Osteocyte (in vitro differentiated cells): Measurements from ENCODE around the gene PDE4B. TPM values are rescaled to one million over a fixed set of nuclear protein-coding genes. Genes with fewer than 3 reads are reported as not detected.

ENCODE experiments used
- DNase-seq: peaks from one replicate; pipeline ENCODE4 v3.0.0; 2021; ENCODE audit warnings: mixed read lengths; ENCODE audit not compliant: unreplicated experiment; ENCODE audit errors: extremely low spot score
- H3K27ac Mint-ChIP-seq: one replicate; pipeline ENCODE4 v1.8.0; 2021; ENCODE audit warnings: mild to moderate bottlenecking, mixed read lengths; ENCODE audit not compliant: unreplicated experiment
- H3K27me3 Mint-ChIP-seq: one replicate; pipeline ENCODE4 v1.8.0; 2021; ENCODE audit warnings: mixed read lengths; ENCODE audit not compliant: unreplicated experiment
- H3K36me3 Mint-ChIP-seq: one replicate; pipeline ENCODE4 v1.8.0; 2021; ENCODE audit warnings: mixed read lengths; ENCODE audit not compliant: unreplicated experiment
- H3K4me1 Mint-ChIP-seq: one replicate; pipeline ENCODE4 v1.8.0; 2021; ENCODE audit warnings: mixed read lengths; ENCODE audit not compliant: unreplicated experiment
- H3K4me3 Mint-ChIP-seq: one replicate; pipeline ENCODE4 v1.8.0; 2021; ENCODE audit warnings: mild to moderate bottlenecking, moderate library complexity, mixed read lengths; ENCODE audit not compliant: unreplicated experiment
- H3K9me3 Mint-ChIP-seq: one replicate; pipeline ENCODE4 v1.8.0; 2021; ENCODE audit warnings: mixed read lengths; ENCODE audit not compliant: unreplicated experiment
- total RNA-seq: library from RNA; stranded (reverse); gene quantifications from 2 replicates; pipeline ENCODE4 v1.2.1, GENCODE V29; 2021
- TF ChIP-seq, protein P1 (sequence below): fragments of 200-600 bp; sonication (generic); IDR thresholded peaks from 2 replicates; pipeline ENCODE4 v1.5.0; 2021; ENCODE audit warnings: antibody characterized with exemption, mild to moderate bottlenecking, moderate library complexity

PDE4B gene
- total RNA-seq, 1 donor from 2014 or later, result 53.1 TPM

DNA sequence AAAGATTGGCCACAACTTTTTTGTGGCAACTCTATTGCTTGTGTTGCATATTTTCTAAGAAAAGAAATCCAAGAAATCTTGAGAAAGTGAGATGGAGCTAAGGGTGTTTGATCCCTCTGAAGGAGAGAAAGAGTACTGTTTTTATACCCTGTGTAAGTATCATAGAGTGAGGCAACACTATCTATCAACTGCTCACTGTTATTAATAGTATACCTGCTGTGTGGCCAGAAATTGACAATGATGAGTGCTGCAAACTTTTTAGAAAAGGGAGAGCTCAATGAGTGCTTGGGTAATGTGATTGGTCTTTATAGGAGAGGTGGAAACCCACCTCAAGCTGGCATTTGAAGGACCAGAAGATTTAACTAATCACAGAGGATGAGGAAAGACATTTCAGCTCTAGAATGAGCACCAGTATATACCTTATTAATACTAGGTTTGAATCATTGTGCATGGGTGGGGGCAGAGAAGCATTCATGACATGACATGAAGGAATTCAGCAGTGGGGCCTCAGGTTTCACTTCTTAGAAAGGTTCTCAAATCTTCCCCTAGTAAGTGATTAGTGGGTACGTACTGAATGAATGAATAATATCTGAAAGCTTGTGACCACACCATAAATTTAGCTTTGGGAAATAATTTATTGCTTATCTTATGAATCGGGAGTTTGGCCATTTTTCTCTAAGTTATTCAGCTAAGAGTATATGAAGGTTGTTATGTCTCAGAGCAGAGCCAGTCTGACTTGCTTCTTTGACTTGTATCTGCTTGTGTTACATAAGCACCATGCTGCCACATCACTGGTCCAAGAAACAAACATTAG is 572.1 kb downstream of the PDE4B start:
- Mint-ChIP-seq H3K27me3 (no peaks in the 10 kb centered on the region), H3K4me1 (peaks cover 34% of the 10 kb centered on the region), H3K4me3 (no peak overlapping the region)

DNA sequence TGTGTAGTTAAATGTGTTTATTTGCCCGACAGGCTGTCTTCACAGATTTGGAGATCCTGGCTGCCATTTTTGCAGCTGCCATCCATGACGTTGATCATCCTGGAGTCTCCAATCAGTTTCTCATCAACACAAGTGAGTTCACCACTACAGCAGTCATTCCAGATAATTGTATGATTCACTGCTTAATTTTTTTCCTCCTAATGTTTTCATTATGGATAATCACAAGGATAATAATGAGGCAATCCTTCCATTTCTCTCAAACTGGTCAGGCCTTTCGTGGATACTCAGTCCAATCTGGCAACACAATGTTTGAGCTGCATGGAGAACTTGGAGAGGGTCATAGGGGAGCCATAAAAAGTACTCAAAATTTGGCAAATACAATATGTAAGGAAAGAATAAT is 572.9 kb downstream of the PDE4B start:
- Mint-ChIP-seq H3K4me1 (peaks cover 31% of the 10 kb centered on the region), H3K36me3 (peaks cover 84% of the 10 kb centered on the region), H3K4me3 (no peak overlapping the region), H3K9me3 (no peaks in the 10 kb centered on the region), H3K27me3 (no peaks in the 10 kb centered on the region), H3K27ac (peak overlapping the region; percentile 27)
- no peak for DNase-seq
- TF ChIP-seq, protein P1, sequence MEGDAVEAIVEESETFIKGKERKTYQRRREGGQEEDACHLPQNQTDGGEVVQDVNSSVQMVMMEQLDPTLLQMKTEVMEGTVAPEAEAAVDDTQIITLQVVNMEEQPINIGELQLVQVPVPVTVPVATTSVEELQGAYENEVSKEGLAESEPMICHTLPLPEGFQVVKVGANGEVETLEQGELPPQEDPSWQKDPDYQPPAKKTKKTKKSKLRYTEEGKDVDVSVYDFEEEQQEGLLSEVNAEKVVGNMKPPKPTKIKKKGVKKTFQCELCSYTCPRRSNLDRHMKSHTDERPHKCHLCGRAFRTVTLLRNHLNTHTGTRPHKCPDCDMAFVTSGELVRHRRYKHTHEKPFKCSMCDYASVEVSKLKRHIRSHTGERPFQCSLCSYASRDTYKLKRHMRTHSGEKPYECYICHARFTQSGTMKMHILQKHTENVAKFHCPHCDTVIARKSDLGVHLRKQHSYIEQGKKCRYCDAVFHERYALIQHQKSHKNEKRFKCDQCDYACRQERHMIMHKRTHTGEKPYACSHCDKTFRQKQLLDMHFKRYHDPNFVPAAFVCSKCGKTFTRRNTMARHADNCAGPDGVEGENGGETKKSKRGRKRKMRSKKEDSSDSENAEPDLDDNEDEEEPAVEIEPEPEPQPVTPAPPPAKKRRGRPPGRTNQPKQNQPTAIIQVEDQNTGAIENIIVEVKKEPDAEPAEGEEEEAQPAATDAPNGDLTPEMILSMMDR, result no peak

More for the DNA sequence above, 572.1 kb downstream of the PDE4B start:
- Mint-ChIP-seq H3K36me3 (peaks cover 84% of the 10 kb centered on the region), H3K9me3 (no peaks in the 10 kb centered on the region), H3K27ac (no peak overlapping the region)
- no peak for DNase-seq
- TF ChIP-seq, protein P1, result no peak

DNA sequence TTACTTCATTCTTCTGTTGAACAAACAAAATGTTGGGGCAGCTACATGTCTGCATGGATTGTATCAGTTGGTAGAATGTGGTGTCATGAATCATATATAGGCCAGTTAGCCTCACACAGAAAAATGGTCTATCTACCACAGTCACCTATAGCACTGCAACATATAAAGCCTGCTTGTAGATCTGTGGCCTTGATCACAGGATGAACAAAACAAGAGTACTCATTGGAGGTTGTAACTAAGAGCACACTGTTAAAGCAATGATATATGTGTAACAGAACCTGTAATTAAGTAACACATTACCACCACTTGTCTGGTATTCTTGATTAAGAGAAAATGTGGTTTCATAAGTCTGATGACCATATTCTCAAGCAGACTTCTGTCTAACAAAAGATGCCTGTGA is 573.9 kb downstream of the PDE4B start:
- no peak overlapping the region for H3K4me3 Mint-ChIP-seq
- H3K27ac Mint-ChIP-seq, result peak overlapping the region; percentile 21
- no peaks in the 10 kb centered on the region for H3K9me3 Mint-ChIP-seq
- peaks cover 86% of the 10 kb centered on the region for H3K36me3 Mint-ChIP-seq
- H3K27me3 Mint-ChIP-seq, result no peaks in the 10 kb centered on the region
- TF ChIP-seq, protein P1, result no peak
- no peak for DNase-seq
- H3K4me1 Mint-ChIP-seq, result peaks cover 37% of the 10 kb centered on the region

- TF ChIP-seq, protein P1, result no peak
- Mint-ChIP-seq H3K27ac (no peak overlapping the region), H3K4me1 (peaks cover 42% of the 10 kb centered on the region), H3K9me3 (no peaks in the 10 kb centered on the region), H3K4me3 (no peak overlapping the region), H3K36me3 (peaks cover 86% of the 10 kb centered on the region), H3K27me3 (no peaks in the 10 kb centered on the region)
- DNase-seq, result no peak
Measured at GRCh38 chr1:66367369-66367768, 574.7 kb downstream of the PDE4B start.

DNA sequence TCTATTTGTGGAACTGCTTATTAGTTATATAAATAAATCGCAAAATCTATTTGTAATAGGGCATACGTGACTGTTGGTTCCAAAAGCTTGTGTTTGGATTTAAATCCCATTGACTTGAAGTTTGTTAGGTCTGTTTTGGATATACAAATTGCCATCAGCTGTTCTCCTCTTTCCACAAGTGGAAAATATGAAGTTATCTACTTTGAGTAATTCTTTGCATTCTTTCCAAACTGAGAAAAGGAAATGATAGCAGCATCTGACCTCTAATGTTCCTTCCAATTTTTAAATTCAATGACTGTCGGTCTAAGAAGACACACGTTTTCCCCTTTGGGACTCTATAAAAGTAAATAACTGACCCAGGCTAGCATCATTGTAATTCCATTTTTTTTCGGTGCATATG is 575.6 kb downstream of the PDE4B start:
- H3K4me3 Mint-ChIP-seq, result no peak overlapping the region
- TF ChIP-seq, protein P1, result no peak
- no peaks in the 10 kb centered on the region for H3K27me3 Mint-ChIP-seq
- H3K4me1 Mint-ChIP-seq, result peaks cover 42% of the 10 kb centered on the region
- peak overlapping the region; percentile 76 for H3K27ac Mint-ChIP-seq
- H3K9me3 Mint-ChIP-seq, result no peaks in the 10 kb centered on the region
- peaks cover 86% of the 10 kb centered on the region for H3K36me3 Mint-ChIP-seq
- DNase-seq, result no peak
